BE2C (cell line): ENCODE data around the gene ZNF549. TPM values are rescaled to one million over a fixed set of nuclear protein-coding genes. Genes with fewer than 3 reads are reported as not detected.
"Not testable (repeated sequence)": the region's sequence is repeated elsewhere in the genome, so short reads cannot be mapped to it uniquely, and the experiment has no call there.

Source experiments
- DNase-seq: peaks from one replicate; pipeline ENCODE4 v3.0.0-alpha.2; 2020
- H3K27me3 ChIP-seq: fragments of 250-450 bp; sonication (Bioruptor Pico); 2 replicates; pipeline ENCODE4 v1.5.1; 2020; ENCODE audit warnings: mild to moderate bottlenecking
- H3K36me3 ChIP-seq: fragments of 250-450 bp; sonication (Bioruptor Pico); 2 replicates; pipeline ENCODE4 v1.5.1; 2020; ENCODE audit warnings: mild to moderate bottlenecking
- H3K4me1 ChIP-seq: fragments of 250-450 bp; sonication (Bioruptor Pico); 2 replicates; pipeline ENCODE4 v1.5.1; 2020
- H3K4me3 ChIP-seq: 2 replicates; pipeline ENCODE4 v1.5.1; 2011; ENCODE audit warnings: low read depth, low read length
- H3K9me3 ChIP-seq: fragments of 250-450 bp; sonication (Bioruptor Pico); 2 replicates; pipeline ENCODE4 v1.5.1; 2020
- CTCF ChIP-seq: IDR thresholded peaks from 2 replicates; pipeline ENCODE4 v1.5.1; 2012; ENCODE audit warnings: mild to moderate bottlenecking, low read depth, low read length
- polyA plus RNA-seq: library from polyadenylated mRNA; unstranded; fragments of >200 nt; gene quantifications from one replicate; pipeline ENCODE4 v1.2.1, GENCODE V29; 2012; ENCODE audit warnings: low read depth, missing spikeins; ENCODE audit not compliant: insufficient read length, insufficient read depth

Gene ZNF549
- polyA plus RNA-seq, result 7.8 TPM

- peak; percentile 93 for DNase-seq
- Histone ChIP-seq H3K27me3 (no peaks in the 10 kb centered on the region), H3K4me3 (peak within 1 kb of the TSS; percentile 97), H3K4me1 (no peaks in the 10 kb centered on the region; the same call in 1 of the 2 replicates), H3K36me3 (peaks cover 6% of the 10 kb centered on the region; the same call in 1 of the 2 replicates), H3K9me3 (no peaks in the 10 kb centered on the region)
- no peak for TF ChIP-seq CTCF
These were observed at the start of gene ZNF549 for GRCh38 chr19:57527136-57527881. Gene ZNF549 (plus strand): TSS chr19:57527356. CDS start chr19:57527574, 218 bp downstream.

GRCh38 chr19:57487477-57488298, 39.5 kb upstream of the ZNF549 start, which contains the start of gene ZNF419:
Gene ZNF419 (plus strand): TSS chr19:57487750. CDS start chr19:57487951, 201 bp downstream.
- not testable (repeated sequence) for H3K4me1 ChIP-seq, H3K27me3 ChIP-seq, H3K36me3 ChIP-seq, H3K9me3 ChIP-seq
- peak; percentile 87 for DNase-seq
- H3K4me3 ChIP-seq, result peak within 1 kb of the TSS; percentile 88

GRCh38 chr19:57488299-57488644, 38.9 kb upstream of the ZNF549 start:
- not testable (repeated sequence) for H3K9me3 ChIP-seq, H3K27me3 ChIP-seq, DNase-seq, H3K4me1 ChIP-seq
- H3K36me3 ChIP-seq, result peaks cover 10% of the 10 kb centered on the region
- H3K4me3 ChIP-seq, result peak overlapping the region; percentile 43

- not testable (repeated sequence) for H3K36me3 ChIP-seq, H3K4me3 ChIP-seq, H3K9me3 ChIP-seq, H3K4me1 ChIP-seq, H3K27me3 ChIP-seq, DNase-seq
These were observed 27.9 kb upstream of the ZNF549 start for GRCh38 chr19:57499332-57499679.

GRCh38 chr19:57499680-57500395, 27.3 kb upstream of the ZNF549 start, which contains the start of gene ZNF773:
Gene ZNF773 (plus strand): TSS chr19:57499938. CDS start chr19:57500081, 143 bp downstream.
- DNase-seq, result peak; percentile 96
- not testable (repeated sequence) for H3K36me3 ChIP-seq

GRCh38 chr19:57500400-57500799, 26.8 kb upstream of the ZNF549 start:
- DNase-seq, result not testable (repeated sequence)
- H3K4me3 ChIP-seq, result peak overlapping the region; percentile 31

More at GRCh38 chr19:57499680-57500395, 27.3 kb upstream of the ZNF549 start, which contains the start of gene ZNF773:
- not testable (repeated sequence) for H3K27me3 ChIP-seq, H3K9me3 ChIP-seq, H3K4me1 ChIP-seq
- peak within 1 kb of the TSS; percentile 69 for H3K4me3 ChIP-seq

GRCh38 chr19:57506163-57506562, 21.0 kb upstream of the ZNF549 start:
- DNase-seq, result no peak
- H3K36me3 ChIP-seq, result peaks cover 31% of the 10 kb centered on the region
- H3K4me3 ChIP-seq, result no peak overlapping the region

More at GRCh38 chr19:57500400-57500799, 26.8 kb upstream of the ZNF549 start:
- not testable (repeated sequence) for H3K27me3 ChIP-seq, H3K4me1 ChIP-seq, H3K36me3 ChIP-seq, H3K9me3 ChIP-seq

More at GRCh38 chr19:57506163-57506562, 21.0 kb upstream of the ZNF549 start:
- no peak for TF ChIP-seq CTCF
- Histone ChIP-seq H3K9me3 (no peaks in the 10 kb centered on the region), H3K27me3 (no peaks in the 10 kb centered on the region), H3K4me1 (no peaks in the 10 kb centered on the region)
